ENCODE measurements around the gene TACC3. TPM values are rescaled to one million over a fixed set of nuclear protein-coding genes. Genes with fewer than 3 reads are reported as not detected.

Gene TACC3
- 3.9 and 54.8 TPM in 2 replicates for total RNA-seq

GRCh38 chr4:1721003-1721665 lies at the start of gene TACC3, which contains the start of gene TMEM129:
TACC3 (plus strand) TSS chr4:1721521; CDS start chr4:1723422, 1,901 bp downstream.
TMEM129 (minus strand) TSS chr4:1721323; CDS start chr4:1720837, 486 bp downstream.

GRCh38 chr4:1683736-1684505 lies 37.4 kb upstream of the TACC3 start, which contains the start of gene FAM53A:
FAM53A (minus strand) TSS chr4:1684313; CDS start chr4:1668741, 15,572 bp downstream.

GRCh38 chr4:1712216-1713002 lies 8.9 kb upstream of the TACC3 start, which contains the start of gene SLBP:
SLBP (minus strand) TSS chr4:1712319; CDS start chr4:1712188, 131 bp downstream.

DNA sequence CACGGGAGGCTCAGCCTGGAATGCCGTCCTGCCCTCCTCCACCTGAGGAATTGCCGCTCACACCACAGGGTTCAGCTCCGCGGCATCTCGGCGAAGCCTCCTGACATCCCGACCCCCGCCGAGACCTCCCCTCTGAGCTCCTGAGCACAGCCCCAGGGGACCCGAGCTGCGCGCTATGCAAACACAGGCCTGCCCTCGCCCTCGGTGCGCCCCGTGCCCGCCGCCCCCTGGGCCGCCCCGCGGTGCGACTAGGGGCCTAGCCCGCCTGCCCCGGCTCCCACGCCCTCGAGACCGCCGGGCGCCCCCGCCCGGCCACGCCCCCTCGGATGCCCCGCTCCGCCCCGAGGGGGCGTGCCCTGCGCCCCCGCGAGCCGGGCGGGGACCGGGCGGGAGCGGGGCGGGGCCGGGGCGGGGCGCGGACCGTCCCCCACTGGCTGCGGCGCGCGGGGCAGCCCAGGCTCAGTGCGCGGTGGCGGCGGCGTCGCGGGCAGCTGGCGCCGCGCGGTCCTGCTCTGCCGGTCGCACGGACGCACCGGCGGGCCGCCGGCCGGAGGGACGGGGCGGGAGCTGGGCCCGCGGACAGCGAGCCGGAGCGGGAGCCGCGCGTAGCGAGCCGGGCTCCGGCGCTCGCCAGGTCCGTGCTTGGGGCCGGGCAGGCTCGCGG lies 71.6 kb downstream of the TACC3 start, which contains the start of gene FGFR3:
FGFR3 (plus strand) TSS at position 462 of the 664 bp plus-strand sequence. CDS start 642 bp downstream, outside the sequence.

Other genes starting within 250 kb of the TACC3 start
- 0.58 and 4.5 TPM in 2 replicates for gene FAM53A, start 37.2 kb upstream of the TACC3 start, total RNA-seq
- gene SLBP, start 9.2 kb upstream of the TACC3 start, total RNA-seq: 52.7 and 71.5 TPM in 2 replicates
- 20.5 and 57.5 TPM in 2 replicates for gene TMEM129, start 198 bp upstream of the TACC3 start, total RNA-seq
- gene FGFR3, start 71.8 kb downstream of the TACC3 start, total RNA-seq: 0.56 and 1.7 TPM in 2 replicates
- 58.9 and 120 TPM in 2 replicates for gene LETM1, start 134.6 kb downstream of the TACC3 start, total RNA-seq
- gene NSD2, start 149.9 kb downstream of the TACC3 start, total RNA-seq: 39.5 and 97.2 TPM in 2 replicates

Measured in regular cardiac myocyte (primary cell).